ENCODE measurements around the gene MVD. TPM values are rescaled to one million over a fixed set of nuclear protein-coding genes. Genes with fewer than 3 reads are reported as not detected.
A peak's percentile ranks its signal among the peaks of the same experiment; 100 is the strongest.

MVD gene
- total and polyA plus RNA-seq, 2 of the 13 experiments (the other 11 are each of a cell fraction or from before 2014, with no cell fraction given) = 28.1 to 187 TPM

- 0 out of 2 replicates have a peak, but pooled peaks have one; percentile 34 for TF ChIP-seq ZNF746 (CRISPR knock-in tag; IDR thresholded peaks at IDR 0.05)
- TF ChIP-seq PLSCR1 (CRISPR knock-in tag; IDR thresholded peaks at IDR 0.05; ENCODE audit: borderline replicate concordance) = peak; percentile 48; the same call in 1 of the 2 replicates
- no peak for TF ChIP-seq SUZ12 (IDR thresholded peaks at IDR 0.05; ENCODE audit: low read depth, low read length)
- no peak for TF ChIP-seq TFDP2 (CRISPR knock-in tag; IDR thresholded peaks at IDR 0.05)
- no peak for TF ChIP-seq HOXA7 (CRISPR knock-in tag; IDR thresholded peaks at IDR 0.05)
- TF ChIP-seq ZNF816 (CRISPR knock-in tag; IDR thresholded peaks at IDR 0.05; ENCODE audit: borderline replicate concordance) = no peak
- TF ChIP-seq KDM3A (CRISPR knock-in tag; IDR thresholded peaks at IDR 0.05; ENCODE audit: low read depth) = no peak
- TF ChIP-seq NR3C1 (CRISPR knock-in tag; IDR thresholded peaks at IDR 0.05) = no peak
- no peak for TF ChIP-seq GZF1 (CRISPR knock-in tag; IDR thresholded peaks at IDR 0.05)
- TF ChIP-seq MTF1 (CRISPR knock-in tag; IDR thresholded peaks at IDR 0.05) = no peak
- no peak for TF ChIP-seq BORCS8-MEF2B (CRISPR knock-in tag; IDR thresholded peaks at IDR 0.05)
- TF ChIP-seq PRPF4 (IDR thresholded peaks at IDR 0.05; ENCODE audit: low read depth, low read length, poor library complexity, severe bottlenecking) = no peak
- TF ChIP-seq ZNF879 (CRISPR knock-in tag; IDR thresholded peaks at IDR 0.05) = no peak
- TF ChIP-seq FOXP1 (IDR thresholded peaks at IDR 0.05) = no peak
- TF ChIP-seq FOXP1 (CRISPR knock-in tag; IDR thresholded peaks at IDR 0.05) = no peak
- TF ChIP-seq ARHGAP35 (CRISPR knock-in tag; IDR thresholded peaks at IDR 0.05; ENCODE audit: borderline replicate concordance) = no peak
- no peak for TF ChIP-seq CERS6 (CRISPR knock-in tag; IDR thresholded peaks at IDR 0.05)
- TF ChIP-seq DRAP1 (CRISPR knock-in tag; IDR thresholded peaks at IDR 0.05) = no peak
- peak; percentile 64; the same call in 1 of the 2 replicates for TF ChIP-seq ZNF878 (CRISPR knock-in tag; IDR thresholded peaks at IDR 0.05)
- peak; percentile 52; the same call in 1 of the 2 replicates for TF ChIP-seq ZNF430 (CRISPR knock-in tag; IDR thresholded peaks at IDR 0.05)
- no peak for TF ChIP-seq ZNF761 (CRISPR knock-in tag; conservative IDR thresholded peaks at IDR 0.05)
- TF ChIP-seq CHD2 (IDR thresholded peaks at IDR 0.05; ENCODE audit: low read depth, low read length) = no peak
- TF ChIP-seq ZEB1 (IDR thresholded peaks at IDR 0.05; ENCODE audit: insufficient replicate concordance, low read depth) = peak; percentile 94
- TF ChIP-seq CBX5 (CRISPR knock-in tag; IDR thresholded peaks at IDR 0.05; ENCODE audit: borderline replicate concordance) = 0 out of 2 replicates have a peak, but pooled peaks have one; percentile 24
- no peak for TF ChIP-seq ZSCAN30 (CRISPR knock-in tag; IDR thresholded peaks at IDR 0.05)
- no peak for TF ChIP-seq ELF1 (CRISPR knock-in tag; IDR thresholded peaks at IDR 0.05)
- TF ChIP-seq KLF13 (CRISPR knock-in tag; IDR thresholded peaks at IDR 0.05) = 0 out of 2 replicates have a peak, but pooled peaks have one; percentile 29
- 0 out of 2 replicates have a peak, but pooled peaks have one; percentile 78 for TF ChIP-seq ZNF530 (CRISPR knock-in tag; IDR thresholded peaks at IDR 0.05; ENCODE audit: low read depth)
- 0 out of 2 replicates have a peak, but pooled peaks have one; percentile 45 for TF ChIP-seq BATF2 (CRISPR knock-in tag; IDR thresholded peaks at IDR 0.05)
Observed at GRCh38 chr16:88662222-88662842, 559 bp downstream of the MVD start (continued).

Measured in HepG2 (cell line).